T-helper 9 cell (primary cell): ENCODE data around the gene SPRY4.
"Not testable (repeated sequence)": the region's sequence is repeated elsewhere in the genome, so short reads cannot be mapped to it uniquely, and the experiment has no call there.

Experiments
- DNase-seq: peaks from one replicate; pipeline ENCODE4 v3.0.0-alpha.2; 2020

Gene SPRY4

GRCh38 chr5:142333749-142334148, 8.9 kb upstream of the SPRY4 start:
- not testable (repeated sequence) for DNase-seq

- no peak for DNase-seq
These were observed 5.6 kb upstream of the SPRY4 start for GRCh38 chr5:142330444-142330843.

GRCh38 chr5:142330026-142330425, 5.2 kb upstream of the SPRY4 start:
- no peak for DNase-seq

- no peak for DNase-seq
These were observed 2.5 kb upstream of the SPRY4 start for GRCh38 chr5:142327111-142327842.

GRCh38 chr5:142326480-142326938, 1.7 kb upstream of the SPRY4 start:
- DNase-seq = no peak

GRCh38 chr5:142325725-142326479, 1.1 kb upstream of the SPRY4 start:
- DNase-seq = no peak

- DNase-seq = peak; percentile 15
These were observed 518 bp downstream of the SPRY4 start for GRCh38 chr5:142324136-142324870.

GRCh38 chr5:142323480-142324135, 1.2 kb downstream of the SPRY4 start:
- no peak for DNase-seq

GRCh38 chr5:142322747-142323479, 1.9 kb downstream of the SPRY4 start:
- no peak for DNase-seq

- no peak for DNase-seq
These were observed 2.4 kb downstream of the SPRY4 start for GRCh38 chr5:142322403-142322746.

GRCh38 chr5:142320851-142321560, 3.8 kb downstream of the SPRY4 start:
- no peak for DNase-seq

- no peak for DNase-seq
These were observed 4.4 kb downstream of the SPRY4 start for GRCh38 chr5:142320430-142320738.

GRCh38 chr5:142319560-142320429, 5.0 kb downstream of the SPRY4 start:
- no peak for DNase-seq

GRCh38 chr5:142319105-142319504, 5.7 kb downstream of the SPRY4 start:
- no peak for DNase-seq

GRCh38 chr5:142317753-142318152, 7.1 kb downstream of the SPRY4 start:
- DNase-seq = no peak

GRCh38 chr5:142317173-142317572, 7.6 kb downstream of the SPRY4 start:
- DNase-seq = no peak

GRCh38 chr5:142316681-142317080, 8.1 kb downstream of the SPRY4 start:
- DNase-seq = no peak

- DNase-seq = no peak
These were observed 8.8 kb downstream of the SPRY4 start for GRCh38 chr5:142316051-142316450.

- DNase-seq = no peak
These were observed 9.5 kb downstream of the SPRY4 start for GRCh38 chr5:142315096-142315900.

- DNase-seq = no peak
These were observed 10.2 kb downstream of the SPRY4 start for GRCh38 chr5:142314606-142315005.
